Endothelial cell of umbilical vein (primary cell): ENCODE data around the gene KRT10.

Experiments
- CTCF ChIP-seq, 2 donors: IDR thresholded peaks; 1 replicate in 1 of 2; 2 replicates in 1 of 2; pipeline ENCODE4 v1.5.1; 2011; ENCODE audit warnings: low read length in 2 of 2, mild to moderate bottlenecking in 2 of 2, moderate library complexity in 2 of 2, control low read depth in 1 of 2, inconsistent platforms in 1 of 2, low read depth in 1 of 2; ENCODE audit not compliant: insufficient read depth in 1 of 2; ENCODE audit errors: extremely low read depth in 1 of 2
- EZH2 ChIP-seq: IDR thresholded peaks from 2 replicates; pipeline ENCODE4 v1.6.1; 2012; ENCODE audit warnings: borderline replicate concordance, low read depth, mild to moderate bottlenecking, moderate library complexity, low read length, inconsistent platforms; ENCODE audit not compliant: severe bottlenecking
- GATA2 ChIP-seq: IDR thresholded peaks from 2 replicates; pipeline ENCODE4 v1.7.0; 2011; ENCODE audit warnings: low read depth, mild to moderate bottlenecking, moderate library complexity, mixed read lengths, low read length; ENCODE audit not compliant: insufficient read length, insufficient read depth
- JUN ChIP-seq: IDR thresholded peaks from 2 replicates; pipeline ENCODE4 v1.6.1; 2011; ENCODE audit warnings: borderline replicate concordance, low read depth; ENCODE audit not compliant: insufficient read length, insufficient read depth
- MAX ChIP-seq: IDR thresholded peaks from 2 replicates; pipeline ENCODE4 v1.6.1; 2011; ENCODE audit not compliant: insufficient read depth, insufficient read length
- POLR2A ChIP-seq: IDR thresholded peaks from 2 replicates; pipeline ENCODE4 v1.6.1; 2012; ENCODE audit warnings: low read depth, mild to moderate bottlenecking, control low read depth, low read length
- POLR2AphosphoS5 ChIP-seq: IDR thresholded peaks from 2 replicates; pipeline ENCODE4 v1.6.1; 2012; ENCODE audit warnings: low read depth, mild to moderate bottlenecking, control low read depth, low read length, moderate library complexity; ENCODE audit not compliant: insufficient read depth

GRCh38 chr17:40832840-40833239, 10.4 kb upstream of the KRT10 start:
- TF ChIP-seq CTCF (IDR thresholded peaks at IDR 0.05; ENCODE audit: extremely low read depth in 1 of 2, insufficient read depth in 1 of 2, low read depth in 1 of 2, low read length in 2 of 2), result no peak
- no peak for TF ChIP-seq EZH2
- TF ChIP-seq POLR2AphosphoS5, result no peak
- TF ChIP-seq POLR2A, result no peak
- TF ChIP-seq MAX, result no peak
- no peak for TF ChIP-seq JUN
- TF ChIP-seq GATA2, result no peak
